ENCODE measurements around the gene TEAD4.

- no peak for TF ChIP-seq CTCF (conservative IDR thresholded peaks at IDR 0.05 in 1 of 2, IDR thresholded peaks at IDR 0.05 in 1 of 2; ENCODE audit: low read depth in 1 of 2, low read length in 2 of 2)
- no peak for TF ChIP-seq EZH2 (IDR thresholded peaks at IDR 0.05; ENCODE audit: low read length, missing control alignments)
Observed at GRCh38 chr12:2958432-2959191, 585 bp upstream of the TEAD4 start.
